ENCODE results near the gene APOL2. TPM values are rescaled to one million over a fixed set of nuclear protein-coding genes. Genes with fewer than 3 reads are reported as not detected.

Gene APOL2
- total and polyA plus RNA-seq, 10 of the 15 experiments (the other 5 are each of a cell fraction or from before 2014, with no cell fraction given), result 4.4 to 39.9 (median 25.0) TPM

- no peaks in the 10 kb centered on the region for H3K27me3 ChIP-seq (replicated peaks in 1 of 2; ENCODE audit: control insufficient read depth in 2 of 2, insufficient read depth in 2 of 2, low read length in 1 of 2)
- CTCF ChIA-PET, result interaction anchor here (0.7 to 6.2 kb wide), 4 partner anchors 14 to 118 kb away, joined by 3 to 31 read pairs (median 4); no protein-coding TSS in a partner anchor
- H2AFZ ChIP-seq (ENCODE audit: control insufficient read depth, low read depth, low read length), result no peak overlapping the region
- POLR2A ChIA-PET, result interaction anchor here (0.6 kb wide), 1 partner anchor 154 kb away, joined by 4 read pairs; no protein-coding TSS in a partner anchor
- no peaks in the 10 kb centered on the region for H3K36me3 ChIP-seq (ENCODE audit: control insufficient read depth in 2 of 2, insufficient read depth in 2 of 2, low read length in 1 of 2)
- H3K4me1 ChIP-seq (ENCODE audit: control insufficient read depth, insufficient read depth, low read length), result no peaks in the 10 kb centered on the region
- intact Hi-C loops (cut with micrococcal nuclease; ENCODE audit: unreplicated experiment) (no loop called here), in situ Hi-C loops (cut with MboI) (loop anchor here (5.0 kb wide), 1 partner anchor 41 kb away; no protein-coding TSS in a partner anchor)
- SMC1A ChIA-PET (ENCODE audit: uncharacterized antibody, unreplicated experiment), result interaction anchor here (6.2 to 11.2 kb wide), 2 partner anchors 22 to 38 kb away, joined by 53 to 154 read pairs; partner anchors contain the start of gene APOL3
- H3K4me3 ChIP-seq, result no peak overlapping the region
- H3K9me3 ChIP-seq (replicated peaks; ENCODE audit: control insufficient read depth, insufficient read depth, low read length), result no peaks in the 10 kb centered on the region
- H3K9ac ChIP-seq (ENCODE audit: control insufficient read depth, insufficient read depth, low read length), result no peak overlapping the region
- 70% methylated on average over 7 of the region's 7 CpGs for WGBS (ENCODE audit: insufficient coverage, insufficient replicate concordance, low lambda C conversion rate, missing lambda C conversion rate)
- no peak overlapping the region for H3K27ac ChIP-seq (ENCODE audit: control insufficient read depth, insufficient read depth)
- H3K79me2 ChIP-seq (ENCODE audit: control insufficient read depth, insufficient read depth, low read length), result no peaks in the 10 kb centered on the region
- no peak for ATAC-seq
- RAD21 ChIA-PET (ENCODE audit: unreplicated experiment), result interaction anchor here (0.7 to 1.0 kb wide), 2 partner anchors 39 to 95 kb away, joined by 3 to 6 read pairs; no protein-coding TSS in a partner anchor
- no TSS peak for BruUV-seq (replicated peaks)
- no peak for FAIRE-seq
- no peak overlapping the region for H3K4me2 ChIP-seq (ENCODE audit: control insufficient read depth, insufficient read depth)
- no peak for DNase-seq (ENCODE audit: low read depth, low spot score)
- H4K20me1 ChIP-seq (ENCODE audit: control insufficient read depth, insufficient read depth), result no peaks in the 10 kb centered on the region
- TF ChIP-seq IKZF2 (IDR thresholded peaks at IDR 0.05) (no peak), YY1 (IDR thresholded peaks at IDR 0.05; ENCODE audit: low read depth, low read length) (no peak), CHD2 (IDR thresholded peaks at IDR 0.05; ENCODE audit: borderline replicate concordance, low read depth, low read length) (no peak), PKNOX1 (IDR thresholded peaks at IDR 0.05) (no peak), PML (IDR thresholded peaks at IDR 0.05; ENCODE audit: low read length) (no peak), BHLHE40 (IDR thresholded peaks at IDR 0.05; ENCODE audit: borderline replicate concordance in 1 of 2, low read depth in 2 of 2, low read length in 1 of 2) (no peak), NFXL1 (IDR thresholded peaks at IDR 0.05; ENCODE audit: borderline replicate concordance) (no peak), TCF3 (IDR thresholded peaks at IDR 0.05; ENCODE audit: borderline replicate concordance, insufficient read depth, low read depth, low read length) (no peak), CEBPZ (IDR thresholded peaks at IDR 0.05; ENCODE audit: low read depth, low read length) (no peak), MXI1 (IDR thresholded peaks at IDR 0.05; ENCODE audit: low read depth, low read length) (no peak), MAX (IDR thresholded peaks at IDR 0.05; ENCODE audit: low read depth, low read length) (no peak), PAX5 (IDR thresholded peaks at IDR 0.05; ENCODE audit: borderline replicate concordance, low read depth, low read length) (no peak), USF2 (IDR thresholded peaks at IDR 0.05; ENCODE audit: borderline replicate concordance, low read depth, low read length) (no peak), EP300 (IDR thresholded peaks at IDR 0.05; ENCODE audit: borderline replicate concordance in 1 of 2, control insufficient read depth in 1 of 2, low read depth in 2 of 2, low read length in 2 of 2) (no peak), ZNF217 (IDR thresholded peaks at IDR 0.05) (no peak)
Observed at GRCh38 chr22:36183446-36183845, 55.9 kb downstream of the APOL2 start.
